HEK293T (cell line): ENCODE measurements around the gene APBA2.

Source experiments
- BHLHE40 ChIP-seq: fragments of 450-650 bp; IDR thresholded peaks from 2 replicates; pipeline ENCODE4 v1.6.1; 2016; ENCODE audit warnings: mild to moderate bottlenecking, moderate library complexity, borderline replicate concordance
- ELF4 ChIP-seq: fragments of 450-650 bp; IDR thresholded peaks from 2 replicates; pipeline ENCODE4 v1.6.1; 2017; ENCODE audit warnings: antibody characterized with exemption
- FOXA1 ChIP-seq: fragments of 450-650 bp; IDR thresholded peaks from 2 replicates; pipeline ENCODE4 v1.6.1; 2016; ENCODE audit warnings: mild to moderate bottlenecking
- FOXM1 ChIP-seq: fragments of 450-650 bp; IDR thresholded peaks from 2 replicates; pipeline ENCODE4 v1.6.1; 2017; ENCODE audit warnings: mild to moderate bottlenecking, borderline replicate concordance
- HDGF ChIP-seq: fragments of 450-650 bp; IDR thresholded peaks from 2 replicates; pipeline ENCODE4 v1.6.1; 2017; ENCODE audit warnings: antibody characterized with exemption, borderline replicate concordance
- L3MBTL2 ChIP-seq: fragments of 450-650 bp; conservative IDR thresholded peaks from 2 replicates; pipeline ENCODE4 v1.6.1; 2016; ENCODE audit warnings: mild to moderate bottlenecking
- NFRKB ChIP-seq: fragments of 450-650 bp; IDR thresholded peaks from 2 replicates; pipeline ENCODE4 v1.6.1; 2016; ENCODE audit warnings: mild to moderate bottlenecking, moderate library complexity
- SP1 ChIP-seq: fragments of 450-650 bp; IDR thresholded peaks from 2 replicates; pipeline ENCODE4 v1.6.1; 2017
- SUZ12 ChIP-seq: fragments of 450-650 bp; IDR thresholded peaks from 2 replicates; pipeline ENCODE4 v1.6.1; 2016; ENCODE audit warnings: mild to moderate bottlenecking
- TARDBP ChIP-seq: fragments of 450-650 bp; IDR thresholded peaks from 2 replicates; pipeline ENCODE4 v1.6.1; 2016
- ZNF384 ChIP-seq: fragments of 450-650 bp; IDR thresholded peaks from 2 replicates; pipeline ENCODE4 v1.6.1; 2016
- TF ChIP-seq, protein P1 (sequence below): fragments of 450-650 bp; IDR thresholded peaks from 2 replicates; pipeline ENCODE4 v1.6.1; 2016

DNA sequence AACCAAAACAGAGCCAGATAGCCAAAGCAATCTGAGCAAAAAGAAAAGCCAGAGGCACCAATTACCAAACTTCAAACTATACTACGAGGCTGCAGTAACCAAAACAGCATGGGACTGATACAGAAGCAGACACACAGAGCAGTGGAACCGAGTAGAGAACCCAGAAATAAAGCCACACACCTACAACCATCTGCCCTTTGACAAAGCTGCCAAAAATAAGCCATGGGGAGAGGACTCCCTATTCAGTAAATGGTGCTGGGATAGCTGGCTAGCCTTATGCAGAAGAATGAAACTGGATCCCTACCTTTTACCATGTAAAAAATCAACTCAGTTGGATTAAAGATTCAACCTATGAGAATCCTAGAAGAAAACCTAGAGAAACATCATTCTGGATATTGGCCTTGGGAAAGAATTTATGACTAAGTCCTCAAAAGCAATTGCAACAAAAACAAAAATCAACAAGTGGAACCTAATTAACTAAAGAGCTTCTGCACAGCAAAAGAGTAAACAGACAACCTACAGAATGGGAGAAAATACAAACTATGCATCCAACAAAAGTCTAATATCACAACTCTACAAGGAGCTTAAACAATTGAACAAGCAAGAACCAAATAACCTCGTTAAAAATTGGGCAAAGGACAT, 95.1 kb downstream of the APBA2 start:
- TF ChIP-seq ZNF384 (no peak), NFRKB (no peak), SUZ12 (no peak), HDGF (no peak), TARDBP (no peak), BHLHE40 (no peak), ELF4 (no peak), SP1 (no peak), FOXM1 (no peak), L3MBTL2 (no peak), FOXA1 (no peak)
- TF ChIP-seq, protein P1, sequence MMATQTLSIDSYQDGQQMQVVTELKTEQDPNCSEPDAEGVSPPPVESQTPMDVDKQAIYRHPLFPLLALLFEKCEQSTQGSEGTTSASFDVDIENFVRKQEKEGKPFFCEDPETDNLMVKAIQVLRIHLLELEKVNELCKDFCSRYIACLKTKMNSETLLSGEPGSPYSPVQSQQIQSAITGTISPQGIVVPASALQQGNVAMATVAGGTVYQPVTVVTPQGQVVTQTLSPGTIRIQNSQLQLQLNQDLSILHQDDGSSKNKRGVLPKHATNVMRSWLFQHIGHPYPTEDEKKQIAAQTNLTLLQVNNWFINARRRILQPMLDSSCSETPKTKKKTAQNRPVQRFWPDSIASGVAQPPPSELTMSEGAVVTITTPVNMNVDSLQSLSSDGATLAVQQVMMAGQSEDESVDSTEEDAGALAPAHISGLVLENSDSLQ = no peak
